ENCODE measurements around the gene MKLN1.
A peak's percentile ranks its signal among the peaks of the same experiment; 100 is the strongest.
"Not testable (repeated sequence)": the region's sequence is repeated elsewhere in the genome, so short reads cannot be mapped to it uniquely, and the experiment has no call there.

Gene MKLN1

GRCh38 chr7:131401194-131401593 is 73.5 kb downstream of the MKLN1 start:
- no peak for DNase-seq (ENCODE audit: low spot score)

- no peak for DNase-seq (ENCODE audit: low spot score)
Observed at GRCh38 chr7:131403322-131403721, 75.6 kb downstream of the MKLN1 start.

- DNase-seq (ENCODE audit: low spot score), result no peak
Observed at GRCh38 chr7:131404226-131404911, 76.7 kb downstream of the MKLN1 start.

GRCh38 chr7:131409129-131409766 is 81.6 kb downstream of the MKLN1 start:
- DNase-seq (ENCODE audit: low spot score), result no peak

GRCh38 chr7:131412031-131412430 is 84.4 kb downstream of the MKLN1 start:
- no peak for DNase-seq (ENCODE audit: low spot score)

GRCh38 chr7:131413711-131414110 is 86.0 kb downstream of the MKLN1 start:
- no peak for DNase-seq (ENCODE audit: low spot score)

- DNase-seq (ENCODE audit: low spot score), result peak; percentile 7
Observed at GRCh38 chr7:131424219-131424822, 96.6 kb downstream of the MKLN1 start.

- DNase-seq (ENCODE audit: low spot score), result no peak
Observed at GRCh38 chr7:131425992-131426391, 98.3 kb downstream of the MKLN1 start.

GRCh38 chr7:131430826-131431225 is 103.2 kb downstream of the MKLN1 start:
- DNase-seq (ENCODE audit: low spot score), result not testable (repeated sequence)

GRCh38 chr7:131431289-131431688 is 103.6 kb downstream of the MKLN1 start:
- DNase-seq (ENCODE audit: low spot score), result no peak

- no peak for DNase-seq (ENCODE audit: low spot score)
Observed at GRCh38 chr7:131431756-131432155, 104.1 kb downstream of the MKLN1 start.

- no peak for DNase-seq (ENCODE audit: low spot score)
Observed at GRCh38 chr7:131436384-131436783, 108.7 kb downstream of the MKLN1 start.

GRCh38 chr7:131438969-131439368 is 111.3 kb downstream of the MKLN1 start:
- DNase-seq (ENCODE audit: low spot score), result no peak

GRCh38 chr7:131443496-131443895 is 115.8 kb downstream of the MKLN1 start:
- no peak for DNase-seq (ENCODE audit: low spot score)

- no peak for DNase-seq (ENCODE audit: low spot score)
Observed at GRCh38 chr7:131444683-131445082, 117.0 kb downstream of the MKLN1 start.

- DNase-seq (ENCODE audit: low spot score), result no peak
Observed at GRCh38 chr7:131449373-131449902, 121.8 kb downstream of the MKLN1 start.

- DNase-seq (ENCODE audit: low spot score), result no peak
Observed at GRCh38 chr7:131454498-131454897, 126.8 kb downstream of the MKLN1 start.

GRCh38 chr7:131455001-131455400 is 127.3 kb downstream of the MKLN1 start:
- DNase-seq (ENCODE audit: low spot score), result no peak

GRCh38 chr7:131455546-131455945 is 127.9 kb downstream of the MKLN1 start:
- DNase-seq (ENCODE audit: low spot score), result no peak

GRCh38 chr7:131456338-131456737 is 128.7 kb downstream of the MKLN1 start:
- DNase-seq (ENCODE audit: low spot score), result no peak

GRCh38 chr7:131459256-131459655 is 131.6 kb downstream of the MKLN1 start:
- no peak for DNase-seq (ENCODE audit: low spot score)

GRCh38 chr7:131462059-131462458 is 134.4 kb downstream of the MKLN1 start:
- no peak for DNase-seq (ENCODE audit: low spot score)

GRCh38 chr7:131462715-131463114 is 135.0 kb downstream of the MKLN1 start:
- DNase-seq (ENCODE audit: low spot score), result not testable (repeated sequence)
